ENCODE measurements around the gene ABCB11. TPM values are rescaled to one million over a fixed set of nuclear protein-coding genes. Genes with fewer than 3 reads are reported as not detected.

The ABCB11 gene
- total RNA-seq, 1 experiment from 2014 or later: not detected

GRCh38 chr2:168939918-168940317, 91.2 kb downstream of the ABCB11 start:
- Histone ChIP-seq H3K4me3 (ENCODE audit: low read depth, low read length, poor library complexity, severe bottlenecking) (no peak overlapping the region), H3K9me3 (ENCODE audit: low read depth, low read length, poor library complexity, severe bottlenecking) (no peaks in the 10 kb centered on the region), H3K27me3 (replicated peaks; ENCODE audit: insufficient read depth, low read depth, low read length, poor library complexity) (no peaks in the 10 kb centered on the region), H3K36me3 (ENCODE audit: insufficient read depth, low read length, poor library complexity, severe bottlenecking) (no peaks in the 10 kb centered on the region), H3K27ac (ENCODE audit: low read depth, low read length, poor library complexity, severe bottlenecking) (no peak overlapping the region), H3K4me1 (ENCODE audit: insufficient read depth, low read length, poor library complexity, severe bottlenecking) (no peaks in the 10 kb centered on the region)
- TF ChIP-seq CTCF (conservative IDR thresholded peaks at IDR 0.05; ENCODE audit: low read depth, low read length): no peak
- no peak for TF ChIP-seq EZH2 (IDR thresholded peaks at IDR 0.05; ENCODE audit: borderline replicate concordance, low read depth, low read length, poor library complexity, severe bottlenecking)
- ChIA-PET CTCF (no interaction called here), POLR2A (ENCODE audit: low non-redundant PET) (no interaction called here)
- intact Hi-C loops (cut with micrococcal nuclease; ENCODE audit: unreplicated experiment): no loop called here
- no TSS peak for BruUV-seq (replicated peaks)
- no peak for DNase-seq (ENCODE audit: low spot score)

GRCh38 chr2:168939061-168939460, 92.1 kb downstream of the ABCB11 start:
- Histone ChIP-seq H3K36me3 (ENCODE audit: insufficient read depth, low read length, poor library complexity, severe bottlenecking) (no peaks in the 10 kb centered on the region), H3K4me3 (ENCODE audit: low read depth, low read length, poor library complexity, severe bottlenecking) (no peak overlapping the region), H3K9me3 (ENCODE audit: low read depth, low read length, poor library complexity, severe bottlenecking) (no peaks in the 10 kb centered on the region), H3K27me3 (replicated peaks; ENCODE audit: insufficient read depth, low read depth, low read length, poor library complexity) (no peaks in the 10 kb centered on the region), H3K4me1 (ENCODE audit: insufficient read depth, low read length, poor library complexity, severe bottlenecking) (no peaks in the 10 kb centered on the region), H3K27ac (ENCODE audit: low read depth, low read length, poor library complexity, severe bottlenecking) (no peak overlapping the region)
- no TSS peak for BruUV-seq (replicated peaks)
- no peak for TF ChIP-seq CTCF (conservative IDR thresholded peaks at IDR 0.05; ENCODE audit: low read depth, low read length)
- TF ChIP-seq EZH2 (IDR thresholded peaks at IDR 0.05; ENCODE audit: borderline replicate concordance, low read depth, low read length, poor library complexity, severe bottlenecking): no peak
- intact Hi-C loops (cut with micrococcal nuclease; ENCODE audit: unreplicated experiment): no loop called here
- CTCF ChIA-PET: no interaction called here
- POLR2A ChIA-PET (ENCODE audit: low non-redundant PET): no interaction called here
- no peak for DNase-seq (ENCODE audit: low spot score)

- no peaks in the 10 kb centered on the region for H3K27me3 ChIP-seq (replicated peaks; ENCODE audit: insufficient read depth, low read depth, low read length, poor library complexity)
- no peaks in the 10 kb centered on the region for H3K9me3 ChIP-seq (ENCODE audit: low read depth, low read length, poor library complexity, severe bottlenecking)
- no peak overlapping the region for H3K4me3 ChIP-seq (ENCODE audit: low read depth, low read length, poor library complexity, severe bottlenecking)
- ChIA-PET POLR2A (ENCODE audit: low non-redundant PET) (no interaction called here), CTCF (no interaction called here)
- intact Hi-C loops (cut with micrococcal nuclease; ENCODE audit: unreplicated experiment): no loop called here
- BruUV-seq (replicated peaks): no TSS peak
- H3K27ac ChIP-seq (ENCODE audit: low read depth, low read length, poor library complexity, severe bottlenecking): no peak overlapping the region
- H3K36me3 ChIP-seq (ENCODE audit: insufficient read depth, low read length, poor library complexity, severe bottlenecking): no peaks in the 10 kb centered on the region
- H3K4me1 ChIP-seq (ENCODE audit: insufficient read depth, low read length, poor library complexity, severe bottlenecking): no peaks in the 10 kb centered on the region
- DNase-seq (ENCODE audit: low spot score): peak; percentile 26
- no peak for TF ChIP-seq EZH2 (IDR thresholded peaks at IDR 0.05; ENCODE audit: borderline replicate concordance, low read depth, low read length, poor library complexity, severe bottlenecking)
- no peak for TF ChIP-seq CTCF (conservative IDR thresholded peaks at IDR 0.05; ENCODE audit: low read depth, low read length)
Measured at GRCh38 chr2:168935810-168936581, 95.1 kb downstream of the ABCB11 start.

Data from A673 (cell line).